HG02970 (cell line): ENCODE results near the gene TIGD7.

Experiments used
- ATAC-seq: cut with Tn5 transposase; IDR thresholded peaks from one replicate; pipeline ENCODE4 v1.9.1; 2021; ENCODE audit warnings: mild to moderate bottlenecking, moderate library complexity, moderate number of reproducible peaks; ENCODE audit not compliant: unreplicated experiment, low FRiP score

TIGD7 gene

GRCh38 chr16:3305109-3306068 is at the start of gene TIGD7, which contains the start of gene ZNF75A:
Gene TIGD7 (minus strand): TSS chr16:3305430. CDS start chr16:3300614, 4,816 bp downstream.
Gene ZNF75A (plus strand): TSS chr16:3305497. CDS start chr16:3308429, 2,932 bp downstream.
- ATAC-seq, result peak; percentile 89

- no peak for ATAC-seq
Measured at GRCh38 chr16:3349175-3349574, 43.9 kb upstream of the TIGD7 start.

GRCh38 chr16:3348547-3349167 is 43.4 kb upstream of the TIGD7 start:
- no peak for ATAC-seq

GRCh38 chr16:3347586-3347985 is 42.4 kb upstream of the TIGD7 start:
- no peak for ATAC-seq

- no peak for ATAC-seq
Measured at GRCh38 chr16:3346041-3346440, 40.8 kb upstream of the TIGD7 start.

GRCh38 chr16:3328643-3329042 is 23.4 kb upstream of the TIGD7 start:
- no peak for ATAC-seq

- no peak for ATAC-seq
Measured at GRCh38 chr16:3328104-3328503, 22.9 kb upstream of the TIGD7 start.

- no peak for ATAC-seq
Measured at GRCh38 chr16:3327514-3327913, 22.3 kb upstream of the TIGD7 start.

- no peak for ATAC-seq
Measured at GRCh38 chr16:3321816-3322215, 16.6 kb upstream of the TIGD7 start.

GRCh38 chr16:3317315-3317999 is 12.2 kb upstream of the TIGD7 start:
- ATAC-seq, result no peak

GRCh38 chr16:3311496-3311895 is 6.3 kb upstream of the TIGD7 start:
- no peak for ATAC-seq

GRCh38 chr16:3306078-3306477 is 848 bp upstream of the TIGD7 start:
- no peak for ATAC-seq

- ATAC-seq, result no peak
Measured at GRCh38 chr16:3304370-3304769, 860 bp downstream of the TIGD7 start.

GRCh38 chr16:3295783-3296182 is 9.4 kb downstream of the TIGD7 start:
- ATAC-seq, result no peak

GRCh38 chr16:3295209-3295608 is 10.0 kb downstream of the TIGD7 start:
- ATAC-seq, result no peak

- ATAC-seq, result no peak
Measured at GRCh38 chr16:3292604-3293003, 12.6 kb downstream of the TIGD7 start.

- no peak for ATAC-seq
Measured at GRCh38 chr16:3289998-3290673, 15.1 kb downstream of the TIGD7 start.

GRCh38 chr16:3285131-3285530 is 20.1 kb downstream of the TIGD7 start:
- no peak for ATAC-seq

GRCh38 chr16:3283543-3284447 is 21.4 kb downstream of the TIGD7 start:
- ATAC-seq, result no peak
